ENCODE results near the gene CLSTN2.

Gene CLSTN2

DNA sequence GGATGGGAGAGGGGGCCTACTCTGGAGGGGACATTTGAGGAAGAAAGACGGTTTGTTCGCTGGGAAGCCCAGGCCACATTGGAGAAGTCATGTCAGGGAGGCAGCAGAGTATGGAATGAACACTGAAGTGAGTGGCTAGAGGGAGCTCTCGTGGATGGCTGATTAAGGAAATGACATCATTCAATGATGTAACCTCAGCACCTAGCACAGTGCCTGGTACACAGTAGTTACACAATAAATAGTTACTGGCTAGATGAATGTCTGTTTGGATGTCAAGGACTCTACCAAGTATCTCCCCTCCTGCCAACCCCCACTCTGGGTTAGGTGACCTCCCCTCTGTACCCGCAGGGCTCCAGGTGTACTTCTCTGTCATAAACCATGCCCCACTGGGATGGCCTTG lies 121.1 kb downstream of the CLSTN2 start:
- Histone ChIP-seq H4K20me1 (ENCODE audit: insufficient read depth, low read length) (no peaks in the 10 kb centered on the region), H3K27ac (ENCODE audit: low read length) (no peak overlapping the region), H3K4me2 (ENCODE audit: low read depth, low read length) (no peak overlapping the region), H3K79me2 (ENCODE audit: low read length) (no peaks in the 10 kb centered on the region), H3K9me3 (replicated peaks; ENCODE audit: insufficient read depth, low read length) (no peaks in the 10 kb centered on the region), H3K36me3 (replicated peaks; ENCODE audit: insufficient read depth, low read length) (no peaks in the 10 kb centered on the region), H3F3A (ENCODE audit: insufficient read depth, low read length) (no peaks in the 10 kb centered on the region), H3K4me1 (ENCODE audit: low read length) (no peaks in the 10 kb centered on the region), H3K27me3 (replicated peaks; ENCODE audit: insufficient read depth, low read length) (no peaks in the 10 kb centered on the region), H3K9ac (ENCODE audit: low read length) (no peak overlapping the region), H3K9me2 (replicated peaks; ENCODE audit: insufficient read depth, low read length) (no peaks in the 10 kb centered on the region), H3K4me3 (ENCODE audit: low read length) (no peak overlapping the region), H2AFZ (ENCODE audit: low read length) (no peak overlapping the region)
- TF ChIP-seq EZH2phosphoT487 (IDR thresholded peaks at IDR 0.05; ENCODE audit: low read length) (no peak), EZH2 (optimal IDR thresholded peaks at IDR 0.05; ENCODE audit: low read depth, low read length) (no peak)
- TF ChIP-seq, protein P1, sequence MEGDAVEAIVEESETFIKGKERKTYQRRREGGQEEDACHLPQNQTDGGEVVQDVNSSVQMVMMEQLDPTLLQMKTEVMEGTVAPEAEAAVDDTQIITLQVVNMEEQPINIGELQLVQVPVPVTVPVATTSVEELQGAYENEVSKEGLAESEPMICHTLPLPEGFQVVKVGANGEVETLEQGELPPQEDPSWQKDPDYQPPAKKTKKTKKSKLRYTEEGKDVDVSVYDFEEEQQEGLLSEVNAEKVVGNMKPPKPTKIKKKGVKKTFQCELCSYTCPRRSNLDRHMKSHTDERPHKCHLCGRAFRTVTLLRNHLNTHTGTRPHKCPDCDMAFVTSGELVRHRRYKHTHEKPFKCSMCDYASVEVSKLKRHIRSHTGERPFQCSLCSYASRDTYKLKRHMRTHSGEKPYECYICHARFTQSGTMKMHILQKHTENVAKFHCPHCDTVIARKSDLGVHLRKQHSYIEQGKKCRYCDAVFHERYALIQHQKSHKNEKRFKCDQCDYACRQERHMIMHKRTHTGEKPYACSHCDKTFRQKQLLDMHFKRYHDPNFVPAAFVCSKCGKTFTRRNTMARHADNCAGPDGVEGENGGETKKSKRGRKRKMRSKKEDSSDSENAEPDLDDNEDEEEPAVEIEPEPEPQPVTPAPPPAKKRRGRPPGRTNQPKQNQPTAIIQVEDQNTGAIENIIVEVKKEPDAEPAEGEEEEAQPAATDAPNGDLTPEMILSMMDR (IDR thresholded peaks at IDR 0.05; ENCODE audit: low read length): no peak
- no peak for DNase-seq

DNA sequence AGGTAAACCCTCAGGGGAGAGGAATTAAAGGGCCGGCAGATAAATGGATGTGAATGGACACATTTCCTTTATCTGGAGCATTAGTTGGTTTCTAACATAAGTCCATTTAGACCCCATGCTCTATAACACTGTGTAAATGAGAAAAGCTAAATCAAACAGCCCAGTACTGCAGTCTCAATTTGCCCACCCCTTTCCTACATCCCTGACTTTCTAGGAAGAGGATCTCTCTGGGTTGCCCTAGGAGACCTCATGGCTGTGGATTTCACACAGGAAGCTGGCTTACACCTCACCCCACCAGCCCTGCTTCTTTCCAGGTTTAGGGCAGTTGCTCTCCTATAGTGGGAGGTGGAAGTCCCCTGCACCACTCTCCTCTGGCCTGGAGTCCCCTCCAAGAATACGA lies 126.2 kb downstream of the CLSTN2 start:
- H3K4me2 ChIP-seq (ENCODE audit: low read depth, low read length): no peak overlapping the region
- no peaks in the 10 kb centered on the region for H3K36me3 ChIP-seq (replicated peaks; ENCODE audit: insufficient read depth, low read length)
- H2AFZ ChIP-seq (ENCODE audit: low read length): no peak overlapping the region
- H4K20me1 ChIP-seq (ENCODE audit: insufficient read depth, low read length): no peaks in the 10 kb centered on the region
- no peak overlapping the region for H3K4me3 ChIP-seq (ENCODE audit: low read length)
- no peaks in the 10 kb centered on the region for H3K9me3 ChIP-seq (replicated peaks; ENCODE audit: insufficient read depth, low read length)
- no peaks in the 10 kb centered on the region for H3F3A ChIP-seq (ENCODE audit: insufficient read depth, low read length)
- no peak overlapping the region for H3K27ac ChIP-seq (ENCODE audit: low read length)
- no peak for TF ChIP-seq EZH2 (optimal IDR thresholded peaks at IDR 0.05; ENCODE audit: low read depth, low read length)
- TF ChIP-seq, protein P1 (IDR thresholded peaks at IDR 0.05; ENCODE audit: low read length): no peak
- H3K9ac ChIP-seq (ENCODE audit: low read length): no peak overlapping the region
- H3K79me2 ChIP-seq (ENCODE audit: low read length): no peaks in the 10 kb centered on the region
- no peaks in the 10 kb centered on the region for H3K4me1 ChIP-seq (ENCODE audit: low read length)
- H3K9me2 ChIP-seq (replicated peaks; ENCODE audit: insufficient read depth, low read length): no peaks in the 10 kb centered on the region
- no peak for DNase-seq
- no peaks in the 10 kb centered on the region for H3K27me3 ChIP-seq (replicated peaks; ENCODE audit: insufficient read depth, low read length)

DNA sequence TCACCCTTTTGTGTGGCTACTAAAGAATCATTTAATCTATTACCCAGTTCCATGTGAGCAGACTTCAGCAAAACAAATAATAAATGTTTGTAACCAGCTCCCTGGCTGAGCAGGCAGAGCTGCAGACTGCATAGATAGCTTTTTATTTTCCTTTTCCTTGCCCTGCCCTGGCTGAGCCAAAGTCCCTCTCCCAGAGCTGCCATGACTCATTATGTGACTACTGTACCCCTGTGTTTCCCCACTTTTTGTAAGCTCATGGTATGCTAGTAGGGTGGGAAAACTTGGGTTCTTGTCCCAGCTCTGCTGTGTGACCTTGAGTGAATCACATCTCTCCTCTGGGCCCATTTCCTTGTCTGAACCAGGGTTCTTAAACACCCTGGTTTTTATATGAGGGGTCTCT lies 127.5 kb downstream of the CLSTN2 start:
- TF ChIP-seq, protein P1 (IDR thresholded peaks at IDR 0.05; ENCODE audit: low read length): no peak
- TF ChIP-seq EZH2phosphoT487 (IDR thresholded peaks at IDR 0.05; ENCODE audit: low read length): no peak
- no peak for TF ChIP-seq EZH2 (optimal IDR thresholded peaks at IDR 0.05; ENCODE audit: low read depth, low read length)
- H3K27ac ChIP-seq (ENCODE audit: low read length): no peak overlapping the region
- DNase-seq: no peak
- no peaks in the 10 kb centered on the region for H3F3A ChIP-seq (ENCODE audit: insufficient read depth, low read length)
- H3K9me2 ChIP-seq (replicated peaks; ENCODE audit: insufficient read depth, low read length): no peaks in the 10 kb centered on the region
- no peak overlapping the region for H2AFZ ChIP-seq (ENCODE audit: low read length)
- H4K20me1 ChIP-seq (ENCODE audit: insufficient read depth, low read length): no peaks in the 10 kb centered on the region
- no peak overlapping the region for H3K4me2 ChIP-seq (ENCODE audit: low read depth, low read length)
- H3K4me1 ChIP-seq (ENCODE audit: low read length): no peaks in the 10 kb centered on the region
- H3K9me3 ChIP-seq (replicated peaks; ENCODE audit: insufficient read depth, low read length): no peaks in the 10 kb centered on the region
- H3K4me3 ChIP-seq (ENCODE audit: low read length): no peak overlapping the region
- H3K79me2 ChIP-seq (ENCODE audit: low read length): no peaks in the 10 kb centered on the region
- H3K27me3 ChIP-seq (replicated peaks; ENCODE audit: insufficient read depth, low read length): no peaks in the 10 kb centered on the region
- H3K9ac ChIP-seq (ENCODE audit: low read length): no peak overlapping the region
- no peaks in the 10 kb centered on the region for H3K36me3 ChIP-seq (replicated peaks; ENCODE audit: insufficient read depth, low read length)

Data from MM.1S (cell line).